GM19455 (cell line): ENCODE data around the gene PHLPP1.

Experiments used
- ATAC-seq: cut with Tn5 transposase; IDR thresholded peaks from one replicate; pipeline ENCODE4 v1.9.1; 2021; ENCODE audit not compliant: unreplicated experiment

Gene PHLPP1

DNA sequence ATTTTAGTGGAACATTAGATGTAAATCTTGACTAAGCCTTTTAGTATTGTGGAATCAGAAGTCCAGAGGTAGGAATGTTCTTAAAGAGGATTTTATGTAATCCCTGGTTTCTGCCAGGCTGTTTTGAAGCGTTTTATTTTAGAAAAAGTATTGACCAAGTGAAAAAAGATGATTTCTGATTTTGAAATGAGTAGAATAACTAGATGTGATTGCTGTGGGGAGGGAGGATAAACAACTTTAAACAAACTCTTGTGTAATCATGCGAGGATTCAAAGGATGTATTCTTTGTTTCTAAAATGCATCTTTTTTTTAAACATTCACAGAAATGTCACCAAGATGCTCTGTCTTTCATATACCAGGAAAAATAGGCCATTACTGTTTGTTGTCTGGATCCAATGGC lies 53.9 kb downstream of the PHLPP1 start:
- ATAC-seq = no peak

DNA sequence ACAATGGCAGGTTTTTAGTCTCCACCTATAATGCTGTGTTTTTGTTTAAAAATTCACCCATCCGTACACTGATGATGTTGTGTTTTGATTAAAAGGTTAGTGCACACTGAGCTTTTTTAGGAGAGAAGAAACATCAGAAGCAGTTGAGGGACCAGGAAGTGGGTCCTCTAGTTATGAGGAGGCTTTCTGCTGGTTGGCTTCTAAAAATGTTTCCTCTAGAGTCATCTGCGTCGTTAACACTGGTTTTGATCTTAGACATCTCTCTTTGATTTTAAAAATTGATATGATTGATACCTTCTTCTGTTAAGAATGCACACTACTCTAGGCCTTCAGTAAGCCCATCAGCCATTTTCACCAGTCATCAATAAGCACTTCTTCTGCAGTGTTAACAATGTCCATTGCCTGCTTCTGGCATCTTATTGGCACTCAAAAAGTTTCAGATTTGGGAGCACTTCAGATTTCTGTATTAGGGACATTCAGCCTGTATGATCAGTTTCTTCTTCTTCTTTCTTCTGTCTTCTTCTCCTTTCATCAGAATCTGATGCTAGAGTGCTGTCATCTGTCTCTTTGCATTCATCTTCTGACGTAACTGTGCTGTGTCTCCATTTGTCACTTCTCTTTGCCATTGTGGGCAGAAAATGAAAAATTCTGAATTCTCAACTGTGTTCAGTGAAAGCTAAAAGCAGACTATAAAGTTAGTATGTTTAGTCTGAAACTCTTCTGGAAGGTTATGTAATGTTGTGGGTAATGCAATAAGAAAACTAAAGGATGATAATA lies 56.3 kb downstream of the PHLPP1 start:
- ATAC-seq = peak; percentile 53

DNA sequence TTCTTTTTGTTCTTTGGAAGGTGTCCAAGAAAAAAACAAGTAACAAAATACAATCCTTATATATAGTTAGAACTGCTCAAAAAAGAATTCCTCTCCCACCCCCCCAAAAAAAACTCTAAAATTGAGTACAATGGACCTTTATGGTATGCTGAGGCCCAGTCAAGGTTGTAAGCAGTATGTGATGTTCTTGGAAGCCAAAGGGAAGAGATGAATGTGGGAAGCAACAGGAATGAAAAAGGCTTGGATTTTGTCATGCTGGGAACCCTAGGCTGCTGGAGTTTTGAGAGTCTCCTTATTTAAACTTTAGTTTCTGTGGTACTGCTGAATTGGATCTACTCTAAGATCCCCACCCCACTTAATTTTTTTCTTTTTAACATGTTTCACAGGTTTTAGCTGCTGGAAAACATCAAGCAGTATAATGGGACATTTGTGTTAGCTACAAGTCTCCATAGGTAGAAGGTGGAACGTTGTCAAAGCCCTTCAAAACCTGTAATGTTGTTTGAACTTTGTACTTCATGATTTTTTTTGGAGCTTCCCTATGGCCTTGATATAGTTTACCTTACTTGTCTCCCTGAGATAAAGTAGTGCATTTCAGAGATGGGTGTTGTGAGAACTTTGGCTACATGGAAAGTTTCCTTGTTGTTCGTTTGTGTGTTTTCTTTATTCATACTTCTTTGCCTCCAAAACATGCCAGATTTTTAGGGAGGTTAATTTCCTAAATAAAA lies 57.7 kb downstream of the PHLPP1 start:
- ATAC-seq = no peak

DNA sequence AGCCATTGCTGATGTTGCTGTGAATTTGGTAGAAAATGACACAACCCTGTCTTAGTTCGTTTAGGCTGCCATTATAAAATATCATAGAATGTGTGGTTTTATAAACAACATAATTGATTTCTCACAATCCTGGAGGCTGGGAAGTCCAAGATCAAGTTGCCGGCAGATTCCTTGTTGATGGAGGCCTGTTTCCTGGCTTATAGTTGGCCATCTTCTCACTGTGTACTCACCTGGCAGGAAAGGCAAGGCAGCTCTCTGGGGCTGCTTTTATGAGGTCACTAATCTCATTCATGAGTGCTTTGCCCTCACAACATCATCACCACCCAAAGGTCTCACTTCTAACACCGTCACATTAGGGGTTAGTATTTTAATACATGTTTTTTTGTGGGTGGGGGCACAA lies 58.4 kb downstream of the PHLPP1 start:
- ATAC-seq = no peak

DNA sequence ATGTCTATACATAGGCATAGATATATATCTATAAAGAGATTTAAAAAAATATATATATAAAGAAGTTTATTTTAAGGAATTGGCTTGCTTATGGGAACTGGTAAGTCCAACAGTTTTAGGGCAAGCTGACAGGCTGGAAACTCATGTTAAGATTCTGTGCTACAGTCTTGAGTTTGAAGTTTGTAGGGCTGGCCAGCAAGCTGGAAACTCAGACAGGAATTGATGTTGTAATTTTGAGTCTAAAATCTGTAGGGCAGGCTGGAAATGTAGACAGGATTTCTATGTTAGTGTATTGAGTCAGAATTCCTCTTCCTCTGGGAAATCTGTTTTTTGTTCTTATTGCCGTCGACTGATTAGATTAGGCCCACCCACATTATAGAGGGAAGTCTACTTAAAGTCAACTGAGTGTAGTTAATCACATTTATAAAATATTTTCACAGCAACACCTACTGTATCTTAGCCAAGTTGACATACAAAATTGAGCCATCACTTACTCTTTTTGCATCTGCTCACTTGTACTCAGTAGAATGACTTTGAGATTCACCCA lies 60.8 kb downstream of the PHLPP1 start:
- ATAC-seq = no peak

DNA sequence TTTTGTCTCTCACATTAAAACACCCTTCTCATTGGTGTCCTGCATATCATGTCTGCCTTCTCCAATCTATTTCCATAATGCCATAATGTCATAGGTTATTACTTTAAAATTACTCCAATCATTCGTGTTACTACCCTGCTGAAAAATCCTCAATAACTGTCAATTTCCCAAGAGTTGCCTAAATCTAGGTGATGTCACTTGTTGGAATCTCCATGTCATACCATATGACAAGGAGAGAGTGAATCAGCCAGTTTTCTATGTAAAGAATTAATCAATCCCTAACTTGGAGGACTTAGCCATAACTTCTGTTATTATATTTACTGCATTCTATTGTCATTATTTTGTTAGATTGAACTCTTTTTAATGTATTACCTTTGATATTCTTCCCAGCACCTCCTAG lies 62.5 kb downstream of the PHLPP1 start:
- no peak for ATAC-seq

DNA sequence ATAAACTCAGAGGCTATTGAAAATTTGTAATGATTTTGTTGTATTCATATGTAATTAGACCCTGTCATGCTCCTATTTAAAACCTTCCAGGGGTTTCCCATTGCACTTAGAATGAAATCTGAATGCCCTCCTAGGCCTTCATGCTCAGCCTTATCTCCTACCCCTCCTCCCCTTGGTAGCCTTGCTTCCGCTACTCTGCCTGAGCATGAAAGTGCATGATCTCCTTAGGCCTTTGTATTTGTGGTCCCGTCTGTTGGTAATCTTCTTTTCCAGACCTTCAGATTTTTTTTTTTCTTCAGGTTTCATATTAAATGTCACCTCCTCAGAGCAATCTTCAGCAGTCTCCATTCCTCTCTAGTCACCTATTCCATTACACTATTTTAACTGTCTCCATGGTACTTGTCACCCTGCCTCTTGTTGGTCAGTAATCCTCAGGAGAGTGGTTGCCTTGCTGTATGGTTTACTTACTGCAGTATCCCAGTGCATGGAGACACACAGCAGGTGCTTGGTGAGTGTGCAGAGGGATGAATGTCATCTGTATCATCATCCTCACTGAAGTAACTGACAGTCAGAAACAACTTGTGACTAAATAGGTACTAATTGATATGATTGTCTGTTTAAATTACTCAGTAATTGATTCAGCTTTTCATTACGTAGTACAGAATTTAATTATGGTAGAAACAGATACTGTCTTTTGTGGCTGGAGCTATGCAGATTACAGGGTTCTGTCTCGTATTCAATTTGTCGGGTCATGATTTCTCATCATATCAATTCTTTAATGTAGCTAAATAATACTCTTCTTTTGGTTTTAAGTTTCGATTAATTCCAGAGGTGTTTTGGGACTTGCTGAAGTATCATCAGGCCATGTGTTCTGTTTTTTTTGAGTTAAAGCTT lies 63.9 kb downstream of the PHLPP1 start:
- ATAC-seq = no peak

DNA sequence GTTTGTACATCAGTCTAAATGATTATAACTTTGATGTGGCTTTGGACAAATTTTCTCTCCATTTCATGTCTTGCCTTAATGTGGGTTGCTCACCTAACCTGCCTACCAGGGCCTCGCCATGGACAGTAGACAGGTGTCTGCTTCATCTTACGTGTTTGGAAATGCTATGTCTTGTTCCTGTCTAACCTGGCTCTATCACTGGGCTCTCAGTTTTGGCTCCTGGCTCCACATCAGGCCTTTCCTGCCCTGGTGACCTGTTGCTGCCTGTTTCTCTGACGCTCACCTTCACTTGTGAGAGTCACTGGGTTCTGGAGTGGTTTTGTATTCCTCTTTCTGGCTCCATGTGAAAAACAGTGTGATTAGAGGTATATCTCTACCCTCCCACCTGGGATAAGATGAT lies 65.9 kb downstream of the PHLPP1 start:
- ATAC-seq = no peak

DNA sequence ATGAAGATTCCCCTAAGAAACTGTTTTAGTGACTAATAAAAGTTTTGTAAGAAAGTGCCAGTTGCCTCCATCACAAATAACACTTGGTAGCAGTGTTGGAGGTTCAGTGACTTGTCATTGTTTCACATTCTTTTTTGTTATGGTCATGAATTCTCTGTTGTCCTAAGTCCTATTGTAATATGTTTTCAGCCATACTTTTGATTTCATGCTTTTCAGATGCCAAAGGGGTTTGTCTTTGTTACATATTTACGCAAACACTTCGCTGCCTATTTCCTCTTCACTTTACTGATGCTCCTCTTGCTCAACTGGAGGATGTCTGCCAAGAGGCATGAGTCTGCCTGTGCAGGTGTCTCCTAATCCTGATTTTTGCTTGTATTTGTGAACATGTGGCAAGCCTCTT lies 66.6 kb downstream of the PHLPP1 start:
- ATAC-seq = no peak

DNA sequence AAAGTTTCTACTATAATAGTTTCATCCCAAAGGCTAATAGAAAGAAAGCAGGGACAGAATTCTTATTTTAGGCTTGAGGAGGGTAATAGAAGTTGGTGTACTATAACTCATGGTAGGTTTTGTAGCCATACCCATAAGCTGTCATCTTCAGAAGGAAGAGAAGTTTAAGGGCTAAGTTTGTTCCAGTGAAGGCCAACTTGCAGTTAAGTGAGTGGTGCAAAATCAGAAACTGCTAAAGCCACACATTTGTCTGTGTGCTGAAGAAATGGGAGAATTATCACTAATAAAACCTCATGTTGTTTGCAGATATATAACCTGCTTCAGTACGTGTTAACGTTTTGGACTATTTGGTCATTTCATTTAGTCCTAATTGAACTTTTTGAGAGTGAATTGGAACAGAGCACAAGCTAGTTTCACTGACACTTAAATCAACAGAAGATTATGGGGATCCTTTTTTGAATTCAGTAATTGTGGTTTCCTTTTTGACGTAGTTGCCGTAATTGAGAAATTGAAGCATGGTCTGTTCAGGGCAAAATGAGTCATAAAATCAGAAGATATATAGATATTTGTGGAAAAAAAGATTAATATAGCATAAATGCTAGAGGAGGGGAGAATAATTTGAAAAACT lies 69.1 kb downstream of the PHLPP1 start:
- ATAC-seq = peak; percentile 63

DNA sequence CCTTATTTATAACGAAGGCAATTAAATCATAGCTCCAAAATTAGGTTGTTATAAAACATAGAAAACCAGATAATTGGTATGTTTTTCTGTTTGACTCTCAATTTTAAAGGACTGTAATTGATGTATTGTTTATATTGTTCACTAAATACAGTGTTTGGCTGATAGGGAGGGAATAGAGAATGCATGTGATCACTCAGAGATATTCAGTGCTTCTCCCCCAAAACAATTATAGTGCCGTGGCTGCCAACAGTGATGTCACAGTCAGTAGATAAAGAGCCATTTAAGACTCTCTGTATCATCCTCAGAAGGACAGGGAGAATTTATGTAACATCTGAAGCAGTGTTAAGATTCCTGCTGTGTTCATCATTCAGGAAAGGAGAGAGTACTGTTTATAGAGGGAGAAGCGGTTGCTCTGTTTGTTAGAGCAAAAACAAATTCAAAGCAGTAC lies 69.6 kb downstream of the PHLPP1 start:
- no peak for ATAC-seq

DNA sequence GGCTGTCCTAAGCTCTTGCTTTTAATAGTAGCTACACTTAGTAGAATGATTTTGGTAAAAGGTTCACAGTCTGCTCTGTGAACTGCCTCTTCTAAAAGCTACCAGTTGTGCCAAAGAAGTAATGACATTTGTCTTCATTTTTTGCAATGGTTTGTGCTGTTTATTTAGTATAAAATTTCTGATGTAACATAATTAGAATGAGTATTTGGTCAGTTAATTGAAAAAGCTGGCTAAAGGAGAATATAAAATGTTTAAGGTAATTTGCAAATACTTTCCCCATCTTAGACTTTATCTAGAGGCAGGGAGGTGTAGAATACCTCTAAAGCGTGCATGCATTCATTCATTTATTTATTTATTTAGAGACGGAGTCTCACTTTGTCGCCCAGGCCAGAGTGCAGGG lies 71.3 kb downstream of the PHLPP1 start:
- no peak for ATAC-seq

DNA sequence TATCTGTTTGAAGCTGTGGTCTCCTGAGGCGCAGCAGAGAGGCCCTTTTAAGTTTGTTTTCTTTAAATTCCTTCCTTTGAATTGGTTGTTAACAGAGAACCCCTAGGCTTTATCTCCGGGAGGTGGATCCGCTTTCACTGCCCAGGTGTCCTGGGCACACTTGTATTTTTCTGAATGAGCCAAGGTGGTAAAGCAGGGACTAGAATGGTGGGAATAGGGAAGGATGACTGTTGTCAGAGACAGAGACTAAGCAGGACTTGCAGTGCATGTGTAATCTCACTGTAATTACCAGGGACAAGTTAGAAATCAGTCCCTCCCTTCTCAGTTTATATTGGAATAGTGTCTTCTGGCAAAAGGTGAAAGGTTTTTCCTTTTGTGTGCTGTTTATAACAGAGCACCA lies 72.8 kb downstream of the PHLPP1 start:
- ATAC-seq = no peak

DNA sequence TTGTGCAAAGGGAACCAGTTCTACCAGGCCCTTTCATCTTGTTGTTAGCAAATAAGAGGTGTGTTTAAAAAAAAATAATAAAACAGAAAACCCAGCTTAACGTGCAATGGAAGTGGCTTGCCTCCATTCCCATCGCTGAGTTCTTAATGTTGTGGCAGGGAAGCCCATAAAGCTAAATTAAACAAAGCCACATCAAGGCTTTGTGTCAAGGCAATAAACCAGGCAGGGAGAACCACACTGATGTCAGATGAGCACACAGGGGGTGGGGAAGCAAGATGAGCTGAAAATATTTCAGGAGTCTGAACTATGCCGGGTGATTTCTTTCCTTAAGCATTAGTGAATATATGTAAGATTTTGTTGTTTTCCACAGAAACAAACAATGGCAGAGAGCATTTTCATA lies 73.5 kb downstream of the PHLPP1 start:
- ATAC-seq = no peak

DNA sequence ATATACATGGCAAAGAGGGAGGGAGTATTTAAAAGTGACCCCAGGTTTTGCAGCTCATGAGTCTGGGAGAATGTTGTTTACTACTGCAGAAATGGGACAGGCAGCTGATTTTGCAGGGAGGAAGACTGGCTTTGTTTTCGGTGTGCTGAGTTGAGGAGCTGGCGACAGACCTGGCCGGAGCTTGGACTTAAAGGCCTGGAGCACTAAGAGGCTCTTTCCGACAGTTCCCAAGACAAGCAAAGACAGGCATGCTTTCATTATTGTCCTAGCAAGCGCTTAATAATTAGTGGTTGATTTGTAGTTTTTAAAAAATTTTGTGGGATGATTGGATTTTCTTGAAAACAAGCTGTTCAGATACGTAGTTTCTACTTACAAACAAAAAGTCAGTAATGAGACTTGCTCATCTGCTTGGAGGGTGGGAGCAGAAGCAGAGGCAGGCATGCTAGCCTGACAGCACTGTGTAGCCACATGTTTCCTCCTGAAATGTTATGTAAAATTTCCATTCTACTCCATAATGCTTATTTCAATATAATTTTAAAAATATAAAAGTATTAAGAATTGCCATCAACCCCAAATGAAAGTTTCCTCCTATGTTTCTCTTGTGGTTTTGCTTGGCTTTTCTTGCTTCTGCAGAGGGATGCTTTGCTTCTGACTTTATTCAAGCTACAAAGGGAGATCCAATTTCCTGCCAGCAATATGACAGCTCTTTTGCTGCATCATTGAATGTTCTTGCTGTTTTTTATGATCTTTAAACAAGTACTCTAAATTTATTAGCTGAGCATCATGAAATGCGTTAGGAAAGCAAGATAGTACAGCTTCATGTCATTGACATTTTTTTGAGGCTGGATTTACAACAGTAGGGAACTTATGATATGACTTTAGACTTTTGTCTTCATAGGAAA lies 75.8 kb downstream of the PHLPP1 start:
- ATAC-seq = no peak

DNA sequence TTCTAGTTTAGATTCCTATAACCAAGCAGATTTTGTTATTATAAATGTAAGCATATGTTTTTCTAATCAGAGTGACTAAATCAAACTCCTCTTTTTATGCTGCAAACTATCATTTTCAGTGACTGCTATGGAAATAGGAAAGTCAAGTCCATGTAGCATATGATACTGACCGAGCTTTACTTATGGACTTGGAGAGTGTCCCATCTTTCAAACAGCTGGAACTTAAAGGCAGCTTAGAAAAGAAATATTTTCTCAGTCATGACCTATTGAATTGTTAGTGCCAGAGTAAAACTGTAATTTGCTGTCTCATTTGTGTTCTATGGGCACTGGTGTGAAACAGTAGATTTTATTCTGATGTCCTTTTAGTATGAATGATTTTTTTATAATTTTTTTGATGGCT lies 76.7 kb downstream of the PHLPP1 start:
- no peak for ATAC-seq

DNA sequence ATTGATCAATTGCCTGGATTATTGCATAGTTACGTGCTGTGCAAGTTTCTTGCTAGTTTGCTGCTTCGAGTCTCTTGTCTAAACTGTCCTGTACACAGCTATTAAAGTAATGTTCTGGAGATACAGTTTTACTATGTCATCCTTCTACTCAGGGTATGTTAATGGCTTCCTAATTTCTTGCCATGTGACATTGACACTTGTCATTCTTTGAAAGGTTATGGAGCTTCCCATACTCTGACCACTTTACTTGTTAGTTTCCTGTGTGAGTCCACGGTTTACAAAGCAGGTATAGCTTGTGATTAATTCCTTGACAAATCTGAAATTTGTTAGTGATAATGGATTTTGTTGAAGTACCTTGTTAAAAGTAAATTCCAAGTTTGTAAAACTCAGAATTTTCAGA lies 80.5 kb downstream of the PHLPP1 start:
- no peak for ATAC-seq

DNA sequence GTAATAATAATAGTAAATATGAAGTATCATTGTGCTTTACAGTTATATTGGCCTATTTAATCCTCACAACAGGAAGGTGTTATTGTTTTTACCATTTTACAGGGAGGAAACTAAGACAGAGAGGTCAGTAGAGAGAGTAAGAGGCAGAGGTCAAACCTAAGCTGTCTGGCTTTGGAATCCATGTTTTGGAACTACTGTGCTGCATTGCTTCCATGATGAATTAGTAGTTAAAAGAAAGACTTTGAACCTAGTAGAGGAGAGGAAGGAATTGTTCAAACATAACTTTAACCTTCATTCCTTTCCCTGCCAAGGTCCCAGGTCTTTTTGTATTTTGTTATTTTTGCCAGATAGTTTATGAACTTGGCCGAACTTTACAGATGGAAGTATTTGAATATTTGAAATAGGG lies 80.9 kb downstream of the PHLPP1 start:
- no peak for ATAC-seq

DNA sequence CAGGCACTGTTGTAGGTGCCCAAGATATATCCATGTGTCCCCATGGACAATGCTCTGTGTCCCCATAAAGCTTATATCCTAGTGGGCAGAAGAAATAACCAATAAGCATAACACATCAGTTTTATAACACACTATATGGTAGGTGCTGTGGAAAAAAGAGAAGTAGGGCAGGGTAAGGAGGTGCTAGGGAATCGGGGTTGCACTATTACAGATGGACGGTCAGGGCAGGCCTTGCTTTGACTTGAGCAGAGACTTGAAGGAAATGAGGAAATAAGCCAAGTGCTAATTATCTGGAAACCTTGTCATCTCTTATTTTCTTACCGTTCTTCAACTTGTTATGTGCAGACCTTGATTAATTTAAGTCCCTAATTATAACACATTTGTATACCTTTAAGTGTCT lies 82.0 kb downstream of the PHLPP1 start:
- ATAC-seq = no peak

DNA sequence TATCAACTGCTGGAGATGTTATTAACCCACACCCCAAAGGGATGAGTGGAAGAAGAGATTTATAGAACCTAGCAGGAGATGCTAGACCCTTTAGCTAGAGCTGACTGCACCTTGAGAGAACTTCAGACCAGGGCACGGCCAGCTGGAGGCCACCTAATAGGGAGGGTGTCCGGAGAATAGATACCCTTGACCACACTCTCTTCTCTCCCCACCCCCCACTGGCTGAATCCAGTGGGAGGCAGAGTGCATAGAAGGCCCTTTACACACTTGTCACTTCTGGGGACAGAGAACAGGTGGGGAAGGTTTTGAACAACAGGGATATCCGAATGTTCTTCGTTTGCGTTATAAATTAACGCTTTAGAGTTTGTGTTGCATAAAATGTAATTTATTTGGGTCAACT lies 84.6 kb downstream of the PHLPP1 start:
- no peak for ATAC-seq
